NCI-H69 (cell line): Measurements from ENCODE around the gene DYNC1LI2.

Experiments
- DNase-seq: peaks from one replicate; lab custom pipeline; 2025; lab: John Stamatoyannopoulos, UW

The DYNC1LI2 gene

GRCh38 chr16:66740010-66740409, 11.4 kb downstream of the DYNC1LI2 start:
- peak; percentile 39 for DNase-seq

GRCh38 chr16:66735891-66736290, 15.5 kb downstream of the DYNC1LI2 start:
- DNase-seq: no peak

GRCh38 chr16:66731101-66731500, 20.3 kb downstream of the DYNC1LI2 start:
- DNase-seq: no peak

- DNase-seq: peak; percentile 26
Measured at GRCh38 chr16:66728804-66729203, 22.6 kb downstream of the DYNC1LI2 start.

GRCh38 chr16:66728117-66728787, 23.2 kb downstream of the DYNC1LI2 start:
- DNase-seq: peak; percentile 58

GRCh38 chr16:66720766-66721165, 30.6 kb downstream of the DYNC1LI2 start:
- DNase-seq: peak; percentile 23

GRCh38 chr16:66719246-66719645, 32.2 kb downstream of the DYNC1LI2 start:
- no peak for DNase-seq

- DNase-seq: no peak
Measured at GRCh38 chr16:66717776-66718175, 33.6 kb downstream of the DYNC1LI2 start.

- DNase-seq: peak; percentile 49
Measured at GRCh38 chr16:66717112-66717675, 34.2 kb downstream of the DYNC1LI2 start.

GRCh38 chr16:66714654-66715307, 36.6 kb downstream of the DYNC1LI2 start:
- peak; percentile 95 for DNase-seq

- no peak for DNase-seq
Measured at GRCh38 chr16:66714062-66714461, 37.3 kb downstream of the DYNC1LI2 start.

GRCh38 chr16:66713076-66713475, 38.3 kb downstream of the DYNC1LI2 start:
- peak; percentile 8 for DNase-seq

- DNase-seq: no peak
Measured at GRCh38 chr16:66712512-66712911, 38.9 kb downstream of the DYNC1LI2 start.

GRCh38 chr16:66711581-66711980, 39.8 kb downstream of the DYNC1LI2 start:
- no peak for DNase-seq

- DNase-seq: peak; percentile 3
Measured at GRCh38 chr16:66706506-66706880, 44.9 kb downstream of the DYNC1LI2 start.

GRCh38 chr16:66705790-66706505, 45.5 kb downstream of the DYNC1LI2 start:
- DNase-seq: no peak

GRCh38 chr16:66703406-66704215, 47.8 kb downstream of the DYNC1LI2 start:
- peak; percentile 27 for DNase-seq

GRCh38 chr16:66701516-66701915, 49.9 kb downstream of the DYNC1LI2 start:
- DNase-seq: no peak

- DNase-seq: no peak
Measured at GRCh38 chr16:66701026-66701425, 50.4 kb downstream of the DYNC1LI2 start.

- DNase-seq: no peak
Measured at GRCh38 chr16:66699898-66700297, 51.5 kb downstream of the DYNC1LI2 start.

- DNase-seq: no peak
Measured at GRCh38 chr16:66698046-66698445, 53.4 kb downstream of the DYNC1LI2 start.
